ENCODE measurements around the gene UBFD1. TPM values are rescaled to one million over a fixed set of nuclear protein-coding genes. Genes with fewer than 3 reads are reported as not detected.

The UBFD1 gene
- total and polyA plus RNA-seq, 11 donors: 17.9 to 116 (median 49.9) TPM

DNA sequence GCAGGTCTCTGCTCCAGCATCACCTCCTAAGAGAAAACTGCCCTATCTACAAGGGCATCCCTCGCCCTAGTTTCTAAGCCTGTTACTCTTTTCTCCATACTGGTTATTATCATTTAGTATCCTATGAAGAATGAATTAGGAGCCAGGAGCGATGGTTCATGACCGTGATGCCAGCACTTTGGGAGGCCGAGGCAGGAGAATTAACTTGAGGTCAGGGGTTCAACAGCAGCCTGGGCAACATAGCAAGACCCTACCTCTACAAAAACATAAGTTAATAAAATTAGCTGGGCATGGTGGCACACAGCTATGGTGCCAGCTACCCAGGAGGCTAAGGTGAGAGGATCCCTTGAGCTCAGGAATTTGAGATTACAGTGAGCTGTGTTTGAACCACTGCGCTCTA, 7.6 kb upstream of the UBFD1 start:
- peaks cover 0 to 85% (median 76%) of the 10 kb centered on the region in 9 donors for H3K36me3 ChIP-seq
- no peak for DNase-seq
- intact Hi-C loops (cut with DNase I): no loop called here
- H3K27ac ChIP-seq: no peak overlapping the region
- 94 to 98% (median 96%) methylated on average over 5 of the region's 5 CpGs for WGBS, 4 donors
- H3K4me3 ChIP-seq: no peak overlapping the region
- H3K9me3 ChIP-seq: no peaks in the 10 kb centered on the region
- no peak for ATAC-seq
- TF ChIP-seq, protein P1, sequence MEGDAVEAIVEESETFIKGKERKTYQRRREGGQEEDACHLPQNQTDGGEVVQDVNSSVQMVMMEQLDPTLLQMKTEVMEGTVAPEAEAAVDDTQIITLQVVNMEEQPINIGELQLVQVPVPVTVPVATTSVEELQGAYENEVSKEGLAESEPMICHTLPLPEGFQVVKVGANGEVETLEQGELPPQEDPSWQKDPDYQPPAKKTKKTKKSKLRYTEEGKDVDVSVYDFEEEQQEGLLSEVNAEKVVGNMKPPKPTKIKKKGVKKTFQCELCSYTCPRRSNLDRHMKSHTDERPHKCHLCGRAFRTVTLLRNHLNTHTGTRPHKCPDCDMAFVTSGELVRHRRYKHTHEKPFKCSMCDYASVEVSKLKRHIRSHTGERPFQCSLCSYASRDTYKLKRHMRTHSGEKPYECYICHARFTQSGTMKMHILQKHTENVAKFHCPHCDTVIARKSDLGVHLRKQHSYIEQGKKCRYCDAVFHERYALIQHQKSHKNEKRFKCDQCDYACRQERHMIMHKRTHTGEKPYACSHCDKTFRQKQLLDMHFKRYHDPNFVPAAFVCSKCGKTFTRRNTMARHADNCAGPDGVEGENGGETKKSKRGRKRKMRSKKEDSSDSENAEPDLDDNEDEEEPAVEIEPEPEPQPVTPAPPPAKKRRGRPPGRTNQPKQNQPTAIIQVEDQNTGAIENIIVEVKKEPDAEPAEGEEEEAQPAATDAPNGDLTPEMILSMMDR (IDR thresholded peaks at IDR 0.05): no peak
- TF ChIP-seq POLR2A (IDR thresholded peaks at IDR 0.05): no peak
- H3K27me3 ChIP-seq: no peaks in the 10 kb centered on the region
- H3K4me1 ChIP-seq: no peaks in the 10 kb centered on the region

DNA sequence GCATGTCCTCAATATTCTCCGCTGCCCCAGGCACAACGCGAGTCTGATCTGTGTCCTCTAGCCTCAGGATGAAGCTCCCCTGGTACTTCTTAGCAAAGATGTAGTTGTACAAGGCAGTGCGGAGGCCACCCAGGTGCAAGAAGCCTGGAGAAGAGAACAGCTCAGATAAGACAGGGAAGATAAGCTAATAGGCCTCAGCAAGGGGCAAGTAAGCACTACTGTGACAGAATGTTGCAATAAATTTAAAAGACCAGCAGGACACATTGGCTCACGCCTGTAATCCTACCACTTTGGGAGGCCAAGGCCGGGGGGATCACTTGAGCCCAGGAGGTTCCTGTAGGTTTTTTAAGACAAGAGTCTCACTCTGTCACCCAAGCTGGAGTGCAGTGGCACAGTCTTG, 5.4 kb upstream of the UBFD1 start:
- intact Hi-C loops (cut with DNase I): no loop called here
- no peak for DNase-seq
- Histone ChIP-seq H3K36me3 (peaks cover 0 to 63% (median 55%) of the 10 kb centered on the region in 9 donors), H3K9me3 (no peaks in the 10 kb centered on the region), H3K27ac (no peak overlapping the region), H3K27me3 (no peaks in the 10 kb centered on the region), H3K4me1 (peaks cover 0 to 12% (median 5%) of the 10 kb centered on the region in 12 donors), H3K4me3 (no peak overlapping the region)
- WGBS, 4 donors: 74 to 88% (median 78%) methylated on average over 6 of the region's 6 CpGs
- no peak for TF ChIP-seq POLR2A (IDR thresholded peaks at IDR 0.05)
- TF ChIP-seq, protein P1 (IDR thresholded peaks at IDR 0.05): no peak
- ATAC-seq: no peak

DNA sequence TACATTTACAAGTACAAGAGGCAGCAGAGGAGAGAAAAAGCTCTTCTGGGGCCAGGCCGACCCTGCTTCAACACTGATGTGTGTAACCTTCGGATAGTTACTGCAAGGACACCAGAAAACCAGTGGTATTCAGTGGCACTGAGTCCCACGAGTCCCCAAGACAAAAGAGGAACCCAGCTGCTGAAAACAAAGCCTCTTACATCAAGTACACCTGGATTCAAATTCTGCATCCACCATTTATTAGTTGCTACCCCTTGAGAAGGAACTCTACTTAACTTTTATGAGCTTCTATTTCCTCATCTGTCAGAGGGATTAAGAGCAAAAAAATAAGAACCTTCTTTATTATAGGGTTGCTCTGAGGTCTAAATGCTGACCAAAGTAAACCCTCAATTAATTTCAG, 3.0 kb upstream of the UBFD1 start:
- Histone ChIP-seq H3K4me1 (peaks cover 9 to 26% (median 18%) of the 10 kb centered on the region in 12 donors), H3K4me3 (no peak overlapping the region), H3K9me3 (no peaks in the 10 kb centered on the region), H3K27me3 (no peaks in the 10 kb centered on the region), H3K27ac (no peak overlapping the region), H3K36me3 (peaks cover 0 to 45% (median 39%) of the 10 kb centered on the region in 9 donors)
- intact Hi-C loops (cut with DNase I): no loop called here
- DNase-seq: no peak
- WGBS, 4 donors: 72 to 81% (median 78%) methylated on average over 3 of the region's 3 CpGs
- ATAC-seq: no peak
- no peak for TF ChIP-seq POLR2A (IDR thresholded peaks at IDR 0.05)

DNA sequence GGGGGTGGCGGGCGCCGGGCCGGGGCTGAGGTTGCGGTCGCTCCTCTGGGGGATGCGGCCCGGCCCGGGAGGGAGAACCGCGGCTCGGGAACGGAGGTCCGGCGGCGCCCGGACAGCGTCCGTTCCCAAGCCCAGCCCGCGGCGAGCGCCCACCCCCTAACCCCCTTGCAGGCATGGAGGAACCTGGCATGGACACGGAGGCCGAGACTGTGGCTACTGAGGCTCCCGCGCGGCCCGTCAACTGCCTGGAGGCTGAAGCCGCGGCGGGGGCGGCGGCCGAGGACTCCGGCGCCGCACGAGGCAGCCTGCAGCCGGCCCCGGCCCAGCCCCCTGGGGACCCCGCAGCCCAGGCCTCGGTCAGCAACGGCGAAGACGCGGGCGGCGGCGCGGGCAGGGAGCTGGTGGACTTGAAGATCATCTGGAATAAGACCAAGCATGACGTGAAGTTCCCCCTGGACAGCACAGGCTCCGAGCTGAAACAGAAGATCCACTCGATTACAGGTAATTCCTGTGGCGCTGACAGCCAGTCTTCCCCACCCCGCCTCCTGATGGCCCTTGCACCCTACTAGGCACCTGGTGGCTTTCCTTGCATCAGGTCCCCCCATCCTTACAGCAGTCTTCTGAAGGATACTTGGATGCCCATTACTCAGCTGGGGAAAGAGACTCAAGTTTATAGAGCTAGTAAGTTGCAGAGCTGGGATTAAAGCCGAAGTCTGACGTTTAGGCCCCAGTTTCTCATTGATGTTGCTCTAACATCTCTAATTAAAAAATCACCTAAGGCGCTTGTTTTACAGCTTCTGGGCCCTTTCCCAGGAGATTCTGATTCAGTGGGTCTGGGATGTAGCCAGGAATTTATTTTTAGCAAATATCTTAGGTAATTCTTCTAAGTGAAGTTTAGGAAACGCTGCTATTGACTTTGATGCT, 514 bp downstream of the UBFD1 start:
- peak in 2 of 5 donors; percentile 43 to 55 for DNase-seq
- H3K27ac ChIP-seq: peak overlapping the region; percentile 76 to 95 (median 90)

More for the DNA sequence above, 514 bp downstream of the UBFD1 start:
- intact Hi-C loops (cut with DNase I): loop anchor here (1.0 to 5.0 kb wide), 8 partner anchors 38 to 106 kb away; partner anchors contain the start of genes NDUFAB1 (in 9 of the 10), GGA2 (in 2 of the 10), COG7 (in 1 of the 10) and DCTN5 (in 1 of the 10)
- peak in 2 of 4 donors; percentile 30 to 33 for ATAC-seq
- TF ChIP-seq POLR2A (IDR thresholded peaks at IDR 0.05): no peak
- TF ChIP-seq, protein P1 (IDR thresholded peaks at IDR 0.05): no peak
- Histone ChIP-seq H3K27me3 (no peaks in the 10 kb centered on the region), H3K9me3 (no peaks in the 10 kb centered on the region), H3K4me3 (peak overlapping the region; percentile 72 to 99 (median 96)), H3K4me1 (peaks cover 9 to 38% (median 25%) of the 10 kb centered on the region in 12 donors), H3K36me3 (peaks cover 0 to 45% (median 39%) of the 10 kb centered on the region in 9 donors)
- WGBS, 4 donors: 1 to 2% (median 2%) methylated on average over 26 to 60 of the region's 60 CpGs
